AG20443 (cell line): ENCODE data around the gene RBFOX2.
"Not testable (repeated sequence)": the region's sequence is repeated elsewhere in the genome, so short reads cannot be mapped to it uniquely, and the experiment has no call there.

Source experiments
- DNase-seq: peaks from one replicate; pipeline ENCODE4 v3.0.0; 2012; ENCODE audit warnings: low spot score, mixed read lengths

Gene RBFOX2

GRCh38 chr22:36008565-36008964 is 20.1 kb downstream of the RBFOX2 start:
- DNase-seq, result no peak

- no peak for DNase-seq
Observed at GRCh38 chr22:36008131-36008530, 20.5 kb downstream of the RBFOX2 start.

GRCh38 chr22:36003972-36004674 is 24.5 kb downstream of the RBFOX2 start:
- DNase-seq, result no peak

DNA sequence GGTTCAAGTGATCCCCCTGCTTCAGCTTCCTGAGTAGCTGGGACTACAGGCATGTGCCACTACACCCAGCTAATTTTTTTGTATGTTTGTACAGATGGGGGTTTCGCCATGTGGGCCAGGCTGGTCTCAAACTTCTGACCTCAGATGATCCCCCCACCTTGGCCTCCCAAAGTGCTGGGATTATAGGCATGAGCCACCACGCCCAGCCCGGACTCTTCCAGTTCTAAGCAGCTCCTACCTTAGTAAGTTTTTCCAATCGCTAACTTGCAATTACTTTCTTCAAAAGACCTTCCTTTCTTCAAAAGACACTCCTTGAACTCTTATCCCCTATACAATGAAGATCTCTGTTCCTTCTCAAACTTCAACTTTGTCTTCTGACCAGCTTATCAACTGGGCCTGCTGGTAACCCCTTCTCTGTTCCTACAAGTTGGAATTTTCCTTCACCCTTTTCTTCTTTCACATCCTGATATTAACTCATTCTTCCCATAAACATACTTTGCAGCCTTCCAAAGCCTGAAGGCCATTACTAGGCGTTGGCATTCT is 25.8 kb downstream of the RBFOX2 start:
- DNase-seq, result no peak

- DNase-seq, result no peak
Observed at GRCh38 chr22:36002084-36002483, 26.5 kb downstream of the RBFOX2 start.

DNA sequence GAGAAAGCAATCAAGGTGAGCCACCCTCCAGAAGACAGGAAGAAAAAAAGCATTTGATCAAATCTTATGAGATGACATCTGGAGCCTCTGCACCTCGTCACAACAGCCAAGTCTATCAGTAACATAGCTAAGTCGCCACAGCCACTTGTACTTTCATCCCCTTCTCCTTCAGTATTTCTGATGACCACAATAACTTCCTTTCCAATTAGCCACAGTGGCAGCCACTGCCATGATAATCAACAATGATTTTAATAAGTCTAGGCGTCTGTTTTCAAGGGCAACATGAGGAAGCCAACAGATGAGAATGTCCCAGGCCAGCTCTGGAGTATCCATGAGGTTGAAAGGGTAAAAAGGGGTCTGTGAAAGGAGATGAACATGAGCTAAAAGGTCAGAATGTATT is 29.9 kb downstream of the RBFOX2 start:
- no peak for DNase-seq

DNA sequence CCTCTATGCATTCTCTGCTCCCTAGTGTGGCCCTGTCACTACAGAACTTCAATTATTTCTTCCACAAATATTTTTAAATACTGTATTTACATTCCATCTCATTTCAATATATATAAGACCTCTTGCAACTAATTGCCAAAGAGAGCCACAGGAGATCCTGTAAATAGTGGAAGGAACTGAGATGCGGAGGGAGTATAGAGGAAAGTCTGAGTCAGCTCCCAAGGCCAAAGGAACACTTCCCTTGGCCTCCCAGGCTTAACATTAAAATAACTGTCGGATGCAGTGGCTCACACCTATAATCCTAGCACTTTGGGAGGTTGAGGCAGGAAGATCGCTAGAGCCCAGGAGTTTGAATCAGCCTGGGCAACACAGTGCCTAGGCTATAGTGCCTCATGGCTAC is 31.2 kb downstream of the RBFOX2 start:
- DNase-seq, result no peak

GRCh38 chr22:35996596-35996995 is 32.0 kb downstream of the RBFOX2 start:
- no peak for DNase-seq

- peak; percentile 93 for DNase-seq
Observed at GRCh38 chr22:35995772-35996171, 32.9 kb downstream of the RBFOX2 start.

- DNase-seq, result no peak
Observed at GRCh38 chr22:35995348-35995747, 33.3 kb downstream of the RBFOX2 start.

DNA sequence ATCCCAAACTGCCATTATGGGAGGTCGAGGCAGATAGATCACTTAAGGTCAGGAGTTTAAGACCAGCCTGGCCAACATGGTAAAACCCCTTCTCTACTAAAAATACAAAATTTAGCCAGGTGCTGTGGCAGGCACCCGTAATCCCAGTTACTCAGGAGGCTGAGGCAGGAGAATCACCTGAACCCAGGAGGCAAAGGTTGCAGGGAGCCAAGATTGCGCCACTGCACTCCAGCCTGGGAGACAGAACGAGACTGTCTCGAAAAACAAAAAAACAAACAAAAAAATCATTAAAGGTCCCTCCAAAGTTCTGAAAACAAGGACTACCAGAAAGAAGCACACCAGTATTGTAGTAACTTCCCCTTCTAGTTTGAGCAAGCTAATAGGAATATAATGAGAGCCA is 34.9 kb downstream of the RBFOX2 start:
- DNase-seq, result not testable (repeated sequence)

GRCh38 chr22:35993048-35993714 is 35.4 kb downstream of the RBFOX2 start:
- no peak for DNase-seq

DNA sequence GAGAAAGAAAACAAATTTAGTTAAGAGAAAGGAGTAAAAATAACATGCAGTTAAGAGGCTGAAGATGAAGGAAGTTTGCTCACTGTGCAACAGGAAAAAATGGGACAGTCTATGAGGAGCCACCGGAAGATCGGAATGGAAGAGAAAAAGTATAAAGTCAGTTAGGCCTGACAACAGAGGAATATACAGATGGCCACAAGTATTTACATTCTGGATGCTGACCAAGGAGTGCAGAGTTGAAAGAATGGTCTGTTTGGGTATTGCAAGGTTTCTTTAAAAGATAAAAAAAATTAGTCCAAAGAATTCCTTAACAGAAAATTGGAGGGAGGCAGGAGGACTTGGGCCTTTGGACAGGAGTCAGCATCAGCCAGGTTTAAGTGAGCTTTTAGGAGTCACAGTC is 37.5 kb downstream of the RBFOX2 start:
- no peak for DNase-seq

GRCh38 chr22:35988030-35988429 is 40.6 kb downstream of the RBFOX2 start:
- no peak for DNase-seq

DNA sequence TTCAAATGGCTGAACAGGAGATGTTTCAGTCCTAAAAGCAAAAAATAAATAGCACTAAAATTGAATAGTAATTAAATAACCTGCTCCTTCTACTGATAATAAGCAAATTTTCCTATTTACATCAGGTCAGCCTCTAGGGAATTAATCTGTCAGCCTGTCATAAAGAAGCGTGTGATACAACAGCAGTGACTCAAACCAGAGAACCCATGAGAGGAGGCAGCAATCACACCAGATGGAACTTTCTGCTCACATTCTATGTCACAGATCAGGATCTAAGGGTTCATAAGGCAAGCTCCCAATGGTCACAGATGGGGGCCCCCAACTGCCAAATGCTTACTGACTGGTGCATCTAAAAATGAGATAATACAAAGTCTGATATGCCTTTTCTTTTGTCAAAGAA is 41.1 kb downstream of the RBFOX2 start:
- DNase-seq, result peak; percentile 25

GRCh38 chr22:35986088-35986487 is 42.5 kb downstream of the RBFOX2 start:
- DNase-seq, result no peak

DNA sequence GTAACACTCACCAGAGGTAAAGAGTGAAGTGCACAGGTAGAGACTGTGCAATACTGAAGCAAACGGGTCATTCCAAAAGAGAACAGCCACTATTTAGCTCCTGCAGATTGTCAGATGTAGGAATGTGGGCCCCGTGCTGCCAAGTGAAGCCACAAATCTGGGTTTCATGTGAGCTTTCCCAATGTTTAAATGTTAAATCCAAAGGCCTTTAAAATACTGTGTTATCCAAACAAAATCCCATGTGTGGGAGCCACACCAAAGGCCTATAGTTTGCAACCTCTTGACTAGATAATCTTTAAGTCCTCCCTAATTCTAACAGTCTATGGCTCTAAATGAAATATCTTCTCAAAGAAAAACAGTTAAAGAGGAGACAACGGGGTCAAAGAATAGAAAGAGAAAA is 43.3 kb downstream of the RBFOX2 start:
- DNase-seq, result no peak

DNA sequence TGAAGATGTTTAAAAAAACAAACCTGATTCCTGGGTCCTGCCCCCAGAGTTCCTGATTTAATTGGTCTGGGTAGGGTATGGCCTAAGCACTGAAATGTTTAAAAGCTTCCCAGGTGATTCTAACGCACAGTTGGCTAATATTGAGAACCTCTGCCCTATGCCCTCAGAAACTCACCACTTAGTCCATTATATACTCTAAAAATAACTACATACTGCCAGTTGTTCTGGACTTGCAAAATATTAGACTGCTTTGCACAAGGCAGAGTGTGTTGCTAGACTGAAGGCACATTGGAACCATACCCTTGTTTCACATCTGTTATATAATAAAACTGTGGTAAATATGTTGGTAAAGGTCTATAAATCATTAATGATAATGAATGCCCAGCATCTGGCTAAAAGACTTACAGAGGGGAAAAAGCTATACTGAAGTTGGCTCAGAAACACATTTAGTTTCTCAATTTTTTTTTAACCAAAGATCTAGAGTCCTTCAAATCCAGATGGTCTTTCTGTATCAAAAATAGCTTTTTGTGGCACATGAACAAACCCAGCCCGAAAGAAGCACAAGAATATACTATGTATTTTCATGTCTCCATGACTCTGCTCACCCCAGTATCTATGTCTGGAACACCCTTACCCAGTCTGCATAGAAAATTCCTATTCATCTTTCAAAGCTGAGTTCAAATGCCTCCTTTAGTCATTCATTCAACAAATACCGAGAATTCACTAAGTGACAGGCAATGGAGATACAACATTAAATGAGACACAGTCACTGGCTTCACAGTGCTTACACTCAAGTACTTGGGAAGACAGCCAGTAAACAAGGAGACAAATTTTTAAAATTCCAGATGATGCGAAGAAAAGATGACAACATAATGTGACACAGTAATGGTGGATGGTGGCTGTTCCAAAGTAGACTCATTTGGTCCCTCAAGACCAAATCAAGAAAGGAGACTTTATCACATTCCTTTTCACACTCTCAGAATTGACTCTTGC is 44.1 kb downstream of the RBFOX2 start:
- no peak for DNase-seq

- DNase-seq, result no peak
Observed at GRCh38 chr22:35981900-35982299, 46.7 kb downstream of the RBFOX2 start.

DNA sequence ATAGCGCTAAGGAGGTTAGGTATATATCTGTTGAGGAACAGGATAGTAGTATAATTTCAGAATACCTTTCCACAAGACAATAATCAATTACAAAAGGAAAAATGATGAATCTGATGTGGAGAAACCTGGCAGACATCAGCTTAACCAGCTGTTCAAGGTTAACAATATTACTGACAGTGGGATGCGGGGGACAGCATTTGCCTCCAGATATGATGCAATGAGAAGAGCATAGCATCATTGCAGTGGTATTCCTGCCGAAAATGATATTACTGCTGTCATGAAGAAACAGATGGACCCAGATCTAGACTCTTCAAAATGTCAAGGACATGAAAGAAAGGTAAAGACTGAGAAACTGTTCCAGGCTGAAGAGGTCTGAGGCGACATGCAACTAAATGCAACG is 49.7 kb downstream of the RBFOX2 start:
- DNase-seq, result no peak

GRCh38 chr22:35978201-35978600 is 50.4 kb downstream of the RBFOX2 start:
- no peak for DNase-seq

DNA sequence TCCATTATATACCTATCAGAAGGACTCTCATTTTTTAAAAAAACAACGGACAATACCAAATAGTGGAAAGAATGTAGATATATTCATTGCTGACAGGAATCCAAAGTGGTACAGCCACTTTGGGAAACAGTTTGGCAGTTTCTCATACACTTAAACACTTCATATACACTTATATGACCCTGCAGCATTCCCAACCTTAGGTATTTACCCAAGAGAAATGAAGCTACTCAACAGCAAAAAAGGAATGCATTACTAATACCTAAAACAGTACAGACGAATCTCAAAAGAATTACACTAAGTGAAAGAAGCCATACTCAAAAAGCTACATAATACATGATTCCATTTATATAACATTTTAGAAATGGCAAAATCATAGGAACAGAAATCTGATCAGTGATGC is 51.5 kb downstream of the RBFOX2 start:
- DNase-seq, result no peak
